ENCODE measurements around the gene CALY.

The CALY gene

GRCh38 chr10:133316732-133317131, 20.0 kb downstream of the CALY start:
- H3K4me3 ChIP-seq (ENCODE audit: low read length in 2 of 2) = no peak overlapping the region
- H3K27ac ChIP-seq (ENCODE audit: low read length) = no peak overlapping the region
- H3K4me1 ChIP-seq (ENCODE audit: control insufficient read depth, insufficient read depth, low read length) = peaks cover 6% of the 10 kb centered on the region
- H3K9ac ChIP-seq (ENCODE audit: low read length in 2 of 2) = no peak overlapping the region
- no peaks in the 10 kb centered on the region for H3K9me3 ChIP-seq (ENCODE audit: control insufficient read depth in 2 of 2, low read length in 2 of 2)
- peaks cover 3 to 6% of the 10 kb centered on the region in 2 donors for H3K36me3 ChIP-seq (ENCODE audit: control insufficient read depth in 2 of 2, insufficient read depth in 2 of 2, low read length in 2 of 2)
- H3K27me3 ChIP-seq (ENCODE audit: control insufficient read depth in 1 of 2, insufficient read depth in 2 of 2, low read length in 2 of 2) = peaks cover 9 to 11% of the 10 kb centered on the region in 2 donors

- Histone ChIP-seq H3K4me3 (ENCODE audit: low read length in 2 of 2) (no peak overlapping the region), H3K9ac (ENCODE audit: low read length in 2 of 2) (no peak overlapping the region), H3K36me3 (ENCODE audit: control insufficient read depth in 2 of 2, insufficient read depth in 2 of 2, low read length in 2 of 2) (peaks cover 6 to 8% of the 10 kb centered on the region in 2 donors), H3K9me3 (ENCODE audit: control insufficient read depth in 2 of 2, low read length in 2 of 2) (no peaks in the 10 kb centered on the region), H3K27ac (ENCODE audit: low read length) (no peak overlapping the region), H3K27me3 (ENCODE audit: control insufficient read depth in 1 of 2, insufficient read depth in 2 of 2, low read length in 2 of 2) (peaks cover 9 to 11% of the 10 kb centered on the region in 2 donors), H3K4me1 (ENCODE audit: control insufficient read depth, insufficient read depth, low read length) (peaks cover 6% of the 10 kb centered on the region)
Measured at GRCh38 chr10:133316266-133316665, 20.4 kb downstream of the CALY start.

GRCh38 chr10:133315847-133316246, 20.8 kb downstream of the CALY start:
- Histone ChIP-seq H3K36me3 (ENCODE audit: control insufficient read depth in 2 of 2, insufficient read depth in 2 of 2, low read length in 2 of 2) (peaks cover 6 to 8% of the 10 kb centered on the region in 2 donors), H3K27me3 (ENCODE audit: control insufficient read depth in 1 of 2, insufficient read depth in 2 of 2, low read length in 2 of 2) (peaks cover 9 to 11% of the 10 kb centered on the region in 2 donors), H3K4me1 (ENCODE audit: control insufficient read depth, insufficient read depth, low read length) (peaks cover 6% of the 10 kb centered on the region), H3K9ac (ENCODE audit: low read length in 2 of 2) (no peak overlapping the region), H3K9me3 (ENCODE audit: control insufficient read depth in 2 of 2, low read length in 2 of 2) (no peaks in the 10 kb centered on the region), H3K4me3 (ENCODE audit: low read length in 2 of 2) (no peak overlapping the region), H3K27ac (ENCODE audit: low read length) (no peak overlapping the region)

GRCh38 chr10:133314911-133315310, 21.8 kb downstream of the CALY start:
- Histone ChIP-seq H3K4me1 (ENCODE audit: control insufficient read depth, insufficient read depth, low read length) (peaks cover 6% of the 10 kb centered on the region), H3K27ac (ENCODE audit: low read length) (no peak overlapping the region), H3K9ac (ENCODE audit: low read length in 2 of 2) (no peak overlapping the region), H3K27me3 (ENCODE audit: control insufficient read depth in 1 of 2, insufficient read depth in 2 of 2, low read length in 2 of 2) (peaks cover 7 to 9% of the 10 kb centered on the region in 2 donors), H3K4me3 (ENCODE audit: low read length in 2 of 2) (no peak overlapping the region), H3K36me3 (ENCODE audit: control insufficient read depth in 2 of 2, insufficient read depth in 2 of 2, low read length in 2 of 2) (peaks cover 12 to 14% of the 10 kb centered on the region in 2 donors), H3K9me3 (ENCODE audit: control insufficient read depth in 2 of 2, low read length in 2 of 2) (no peaks in the 10 kb centered on the region)

DNA sequence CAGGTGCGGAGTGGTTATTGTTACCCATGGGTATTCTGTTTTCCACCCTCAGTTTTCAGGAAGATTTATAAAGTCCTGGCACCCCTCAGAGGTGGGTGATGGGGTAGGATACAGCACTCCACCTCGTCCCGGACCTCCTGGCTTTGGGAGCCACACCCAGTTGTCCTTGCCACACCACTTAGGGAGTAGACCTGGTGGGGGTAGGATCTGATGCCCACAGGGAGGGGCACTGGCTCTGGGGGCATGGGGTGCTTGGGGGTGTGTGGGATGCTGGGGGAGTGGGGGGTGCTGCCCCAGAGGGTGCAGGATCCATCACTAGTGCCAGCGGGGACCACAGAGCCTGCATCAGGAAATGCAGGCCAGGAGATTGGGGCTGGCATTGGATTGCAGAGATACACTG, 23.5 kb downstream of the CALY start:
- H3K36me3 ChIP-seq (ENCODE audit: control insufficient read depth in 2 of 2, insufficient read depth in 2 of 2, low read length in 2 of 2) = peaks cover 12 to 14% of the 10 kb centered on the region in 2 donors
- no peak overlapping the region for H3K9ac ChIP-seq (ENCODE audit: low read length in 2 of 2)
- H3K4me1 ChIP-seq (ENCODE audit: control insufficient read depth, insufficient read depth, low read length) = peaks cover 9% of the 10 kb centered on the region
- H3K9me3 ChIP-seq (ENCODE audit: control insufficient read depth in 2 of 2, low read length in 2 of 2) = no peaks in the 10 kb centered on the region
- H3K27me3 ChIP-seq (ENCODE audit: control insufficient read depth in 1 of 2, insufficient read depth in 2 of 2, low read length in 2 of 2) = no peaks in the 10 kb centered on the region
- no peak overlapping the region for H3K27ac ChIP-seq (ENCODE audit: low read length)
- H3K4me3 ChIP-seq (ENCODE audit: low read length in 2 of 2) = no peak overlapping the region

DNA sequence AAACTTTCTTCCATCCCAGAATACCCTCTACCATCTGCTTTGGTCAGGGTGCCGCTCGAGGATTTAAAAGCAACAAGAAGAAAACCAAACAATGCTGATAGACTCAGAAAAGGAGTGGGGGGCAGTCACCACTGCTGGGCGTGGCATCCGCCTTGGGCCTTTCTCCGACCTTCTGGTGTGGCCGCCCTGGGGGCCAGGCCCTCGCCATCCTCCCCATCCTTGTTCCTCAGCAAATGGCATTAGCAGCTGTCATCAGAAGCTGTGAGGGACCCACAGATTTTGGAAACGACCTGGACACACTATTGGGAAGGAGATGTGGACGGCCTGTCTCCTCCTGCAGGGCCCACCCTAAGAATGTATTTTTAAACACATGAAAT, 23.9 kb downstream of the CALY start:
- Histone ChIP-seq H3K27me3 (ENCODE audit: control insufficient read depth in 1 of 2, insufficient read depth in 2 of 2, low read length in 2 of 2) (no peaks in the 10 kb centered on the region), H3K9me3 (ENCODE audit: control insufficient read depth in 2 of 2, low read length in 2 of 2) (no peaks in the 10 kb centered on the region), H3K4me1 (ENCODE audit: control insufficient read depth, insufficient read depth, low read length) (peaks cover 13% of the 10 kb centered on the region), H3K4me3 (ENCODE audit: low read length in 2 of 2) (no peak overlapping the region), H3K27ac (ENCODE audit: low read length) (no peak overlapping the region), H3K9ac (ENCODE audit: low read length in 2 of 2) (no peak overlapping the region), H3K36me3 (ENCODE audit: control insufficient read depth in 2 of 2, insufficient read depth in 2 of 2, low read length in 2 of 2) (peaks cover 12 to 14% of the 10 kb centered on the region in 2 donors)

- Histone ChIP-seq H3K27me3 (ENCODE audit: control insufficient read depth in 1 of 2, insufficient read depth in 2 of 2, low read length in 2 of 2) (no peaks in the 10 kb centered on the region), H3K4me1 (ENCODE audit: control insufficient read depth, insufficient read depth, low read length) (peaks cover 19% of the 10 kb centered on the region), H3K27ac (ENCODE audit: low read length) (no peak overlapping the region), H3K9me3 (ENCODE audit: control insufficient read depth in 2 of 2, low read length in 2 of 2) (no peaks in the 10 kb centered on the region), H3K9ac (ENCODE audit: low read length in 2 of 2) (no peak overlapping the region), H3K36me3 (ENCODE audit: control insufficient read depth in 2 of 2, insufficient read depth in 2 of 2, low read length in 2 of 2) (peaks cover 13 to 14% of the 10 kb centered on the region in 2 donors), H3K4me3 (ENCODE audit: low read length in 2 of 2) (no peak overlapping the region)
Measured at GRCh38 chr10:133312016-133312768, 24.5 kb downstream of the CALY start.

DNA sequence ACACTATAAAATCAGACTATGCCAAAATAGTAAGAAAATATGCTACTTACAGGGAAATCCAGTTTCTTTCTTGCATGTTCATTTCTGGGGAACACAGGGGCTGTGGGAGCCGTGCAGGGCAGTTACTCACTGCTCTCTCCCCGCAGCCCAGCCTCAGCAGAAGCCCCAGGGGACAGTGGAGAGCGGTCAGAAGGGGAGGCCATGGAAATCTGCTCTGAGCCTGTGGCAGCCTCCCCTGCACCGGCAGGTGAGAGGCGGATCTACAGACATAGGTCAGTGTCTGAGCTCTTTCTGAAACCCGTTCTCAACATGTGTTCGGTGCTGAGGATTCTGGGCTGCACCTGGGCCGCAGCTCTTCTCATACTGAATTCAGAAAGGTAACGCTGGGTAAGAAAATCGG, 25.1 kb downstream of the CALY start:
- no peak overlapping the region for H3K4me3 ChIP-seq (ENCODE audit: low read length in 2 of 2)

DNA sequence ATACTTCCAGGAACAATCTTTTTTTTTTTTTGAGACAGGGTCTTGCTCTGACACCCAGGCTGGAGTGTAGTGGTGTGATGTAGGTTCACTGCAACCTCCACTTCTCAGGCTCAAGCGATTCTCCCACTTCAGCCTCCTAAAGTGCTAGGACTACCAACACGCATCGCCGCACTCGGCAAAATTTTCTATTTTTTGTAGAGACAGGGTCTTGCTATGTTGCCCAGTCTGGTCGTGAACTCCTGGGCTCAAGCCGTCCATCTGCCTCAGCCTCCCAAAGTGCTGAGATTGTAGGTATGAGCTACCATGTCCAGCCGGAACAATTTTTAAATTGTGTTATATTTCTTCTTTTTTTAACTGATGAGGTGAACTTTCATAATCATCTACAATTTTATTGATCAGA, 25.9 kb downstream of the CALY start:
- Histone ChIP-seq H3K4me3 (ENCODE audit: low read length in 2 of 2) (no peak overlapping the region), H3K36me3 (ENCODE audit: control insufficient read depth in 2 of 2, insufficient read depth in 2 of 2, low read length in 2 of 2) (peaks cover 14% of the 10 kb centered on the region in 2 donors), H3K9ac (ENCODE audit: low read length in 2 of 2) (no peak overlapping the region), H3K4me1 (ENCODE audit: control insufficient read depth, insufficient read depth, low read length) (peaks cover 28% of the 10 kb centered on the region), H3K27me3 (ENCODE audit: control insufficient read depth in 1 of 2, insufficient read depth in 2 of 2, low read length in 2 of 2) (no peaks in the 10 kb centered on the region), H3K9me3 (ENCODE audit: control insufficient read depth in 2 of 2, low read length in 2 of 2) (no peaks in the 10 kb centered on the region), H3K27ac (ENCODE audit: low read length) (no peak overlapping the region)

More for the DNA sequence above, 25.1 kb downstream of the CALY start:
- Histone ChIP-seq H3K27me3 (ENCODE audit: control insufficient read depth in 1 of 2, insufficient read depth in 2 of 2, low read length in 2 of 2) (no peaks in the 10 kb centered on the region), H3K4me1 (ENCODE audit: control insufficient read depth, insufficient read depth, low read length) (peaks cover 24% of the 10 kb centered on the region), H3K27ac (ENCODE audit: low read length) (no peak overlapping the region), H3K36me3 (ENCODE audit: control insufficient read depth in 2 of 2, insufficient read depth in 2 of 2, low read length in 2 of 2) (peaks cover 14% of the 10 kb centered on the region in 2 donors), H3K9ac (ENCODE audit: low read length in 2 of 2) (no peak overlapping the region), H3K9me3 (ENCODE audit: control insufficient read depth in 2 of 2, low read length in 2 of 2) (no peaks in the 10 kb centered on the region)

- no peaks in the 10 kb centered on the region for H3K27me3 ChIP-seq (ENCODE audit: control insufficient read depth in 1 of 2, insufficient read depth in 2 of 2, low read length in 2 of 2)
- H3K27ac ChIP-seq (ENCODE audit: low read length) = no peak overlapping the region
- no peaks in the 10 kb centered on the region for H3K9me3 ChIP-seq (ENCODE audit: control insufficient read depth in 2 of 2, low read length in 2 of 2)
- H3K36me3 ChIP-seq (ENCODE audit: control insufficient read depth in 2 of 2, insufficient read depth in 2 of 2, low read length in 2 of 2) = peaks cover 14 to 16% of the 10 kb centered on the region in 2 donors
- no peak overlapping the region for H3K4me3 ChIP-seq (ENCODE audit: low read length in 2 of 2)
- H3K4me1 ChIP-seq (ENCODE audit: control insufficient read depth, insufficient read depth, low read length) = peaks cover 28% of the 10 kb centered on the region
- no peak overlapping the region for H3K9ac ChIP-seq (ENCODE audit: low read length in 2 of 2)
Measured at GRCh38 chr10:133310399-133310755, 26.3 kb downstream of the CALY start.

DNA sequence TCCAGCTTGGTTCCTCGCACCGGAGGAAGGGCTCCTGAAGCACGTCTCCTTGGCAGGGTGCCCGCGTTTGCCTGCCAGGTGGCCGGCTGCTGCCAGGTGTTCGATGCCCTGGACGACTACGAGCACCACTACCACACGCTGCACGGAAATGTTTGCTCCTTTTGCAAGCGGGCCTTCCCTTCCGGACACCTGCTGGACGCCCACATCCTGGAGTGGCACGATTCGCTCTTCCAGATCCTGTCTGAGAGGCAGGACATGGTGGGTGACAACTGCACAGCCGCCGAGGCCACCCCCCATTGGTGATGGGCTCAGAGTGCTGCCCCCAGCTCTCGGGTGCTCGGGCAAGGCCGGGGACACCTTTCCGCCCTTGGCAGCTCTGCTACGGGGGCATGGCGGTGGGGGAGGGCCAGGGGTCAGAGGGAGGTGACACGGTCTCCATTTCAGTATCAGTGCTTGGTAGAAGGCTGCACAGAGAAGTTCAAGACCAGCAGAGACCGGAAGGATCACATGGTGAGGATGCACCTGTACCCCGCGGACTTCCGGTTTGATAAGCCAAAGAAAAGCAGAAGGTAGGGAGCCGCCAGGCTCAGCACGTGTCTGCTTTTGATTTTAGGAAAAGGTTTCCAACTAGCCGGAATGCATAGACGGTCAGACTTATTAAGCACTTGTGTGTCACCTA, 26.8 kb downstream of the CALY start:
- H3K27ac ChIP-seq (ENCODE audit: low read length) = no peak overlapping the region
- H3K9ac ChIP-seq (ENCODE audit: low read length in 2 of 2) = no peak overlapping the region
- peak overlapping the region in 1 of 2 donors; percentile 95 for H3K4me3 ChIP-seq (ENCODE audit: low read length in 2 of 2)
- H3K4me1 ChIP-seq (ENCODE audit: control insufficient read depth, insufficient read depth, low read length) = peaks cover 28% of the 10 kb centered on the region
- no peaks in the 10 kb centered on the region for H3K9me3 ChIP-seq (ENCODE audit: control insufficient read depth in 2 of 2, low read length in 2 of 2)
- H3K27me3 ChIP-seq (ENCODE audit: control insufficient read depth in 1 of 2, insufficient read depth in 2 of 2, low read length in 2 of 2) = no peaks in the 10 kb centered on the region
- peaks cover 14 to 16% of the 10 kb centered on the region in 2 donors for H3K36me3 ChIP-seq (ENCODE audit: control insufficient read depth in 2 of 2, insufficient read depth in 2 of 2, low read length in 2 of 2)

Measured in stomach smooth muscle (tissue), 2 donors.